ENCODE results near the gene WDR45. TPM values are rescaled to one million over a fixed set of nuclear protein-coding genes. Genes with fewer than 3 reads are reported as not detected.

Gene WDR45
- total RNA-seq, 1 experiment from 2014 or later: 21.4 TPM

- no peak overlapping the region for H3K27ac ChIP-seq
- H3K4me3 ChIP-seq: peak overlapping the region; percentile 46
- no peaks in the 10 kb centered on the region for H3K36me3 ChIP-seq
- H3K9me3 ChIP-seq (replicated peaks): no peaks in the 10 kb centered on the region; the same call in 1 of the 2 replicates
- no peaks in the 10 kb centered on the region for H3K4me1 ChIP-seq (replicated peaks)
- no peaks in the 10 kb centered on the region for H3K27me3 ChIP-seq (replicated peaks)
- DNase-seq (ENCODE audit: low read depth in 1 of 2, low spot score in 2 of 2): peak in 1 of 2 experiments; percentile 62
Measured at GRCh38 chrX:49053223-49054072, 26.2 kb downstream of the WDR45 start.

GRCh38 chrX:49043987-49044281, 35.8 kb downstream of the WDR45 start:
- Histone ChIP-seq H3K27me3 (replicated peaks) (no peaks in the 10 kb centered on the region), H3K4me1 (replicated peaks) (peaks cover 28% of the 10 kb centered on the region), H3K36me3 (peaks cover 19% of the 10 kb centered on the region), H3K4me3 (peak overlapping the region; percentile 24), H3K27ac (peak overlapping the region; percentile 16; the same call in 1 of the 2 replicates), H3K9me3 (replicated peaks) (no peaks in the 10 kb centered on the region)
- no peak for DNase-seq (ENCODE audit: low read depth in 1 of 2, low spot score in 2 of 2)

- Histone ChIP-seq H3K27me3 (replicated peaks) (no peaks in the 10 kb centered on the region), H3K27ac (peak within 1 kb of the TSS; percentile 98), H3K4me1 (replicated peaks) (peaks cover 28% of the 10 kb centered on the region), H3K36me3 (peaks cover 24% of the 10 kb centered on the region), H3K9me3 (replicated peaks) (no peaks in the 10 kb centered on the region), H3K4me3 (peak within 1 kb of the TSS; percentile 90)
- peak; percentile 98 for DNase-seq (ENCODE audit: low read depth in 1 of 2, low spot score in 2 of 2)
Measured at GRCh38 chrX:49043220-49043986, 36.3 kb downstream of the WDR45 start, which contains the start of gene TFE3. Gene TFE3, minus strand, starts transcription at chrX:49043357. Its CDS starts 131 bp downstream, at chrX:49043226.

GRCh38 chrX:49042581-49043219, 37.0 kb downstream of the WDR45 start:
- peaks cover 28% of the 10 kb centered on the region for H3K4me1 ChIP-seq (replicated peaks)
- no peak for DNase-seq (ENCODE audit: low read depth in 1 of 2, low spot score in 2 of 2)
- H3K36me3 ChIP-seq: peaks cover 31% of the 10 kb centered on the region
- peak overlapping the region; percentile 98 for H3K27ac ChIP-seq
- H3K4me3 ChIP-seq: peak overlapping the region; percentile 90
- H3K27me3 ChIP-seq (replicated peaks): no peaks in the 10 kb centered on the region
- no peaks in the 10 kb centered on the region for H3K9me3 ChIP-seq (replicated peaks)

- Histone ChIP-seq H3K27me3 (replicated peaks) (no peaks in the 10 kb centered on the region), H3K27ac (peak overlapping the region; percentile 98), H3K4me1 (replicated peaks) (peaks cover 28% of the 10 kb centered on the region), H3K9me3 (replicated peaks) (no peaks in the 10 kb centered on the region), H3K4me3 (peak overlapping the region; percentile 90), H3K36me3 (peaks cover 38% of the 10 kb centered on the region)
- peak; percentile 70 to 77 for DNase-seq (ENCODE audit: low read depth in 1 of 2, low spot score in 2 of 2)
Measured at GRCh38 chrX:49041744-49042580, 37.7 kb downstream of the WDR45 start.

GRCh38 chrX:49040376-49040955, 39.2 kb downstream of the WDR45 start:
- Histone ChIP-seq H3K4me1 (replicated peaks) (peaks cover 28% of the 10 kb centered on the region), H3K4me3 (peak overlapping the region; percentile 90), H3K9me3 (replicated peaks) (no peaks in the 10 kb centered on the region), H3K27me3 (replicated peaks) (no peaks in the 10 kb centered on the region), H3K27ac (peak overlapping the region; percentile 98), H3K36me3 (peaks cover 51% of the 10 kb centered on the region)
- DNase-seq (ENCODE audit: low read depth in 1 of 2, low spot score in 2 of 2): peak; percentile 55 to 65

GRCh38 chrX:49039598-49040375, 39.9 kb downstream of the WDR45 start:
- peak; percentile 88 to 93 for DNase-seq (ENCODE audit: low read depth in 1 of 2, low spot score in 2 of 2)
- H3K4me1 ChIP-seq (replicated peaks): peaks cover 28% of the 10 kb centered on the region
- no peaks in the 10 kb centered on the region for H3K9me3 ChIP-seq (replicated peaks)
- H3K36me3 ChIP-seq: peaks cover 53% of the 10 kb centered on the region
- H3K4me3 ChIP-seq: peak overlapping the region; percentile 90
- no peaks in the 10 kb centered on the region for H3K27me3 ChIP-seq (replicated peaks)
- H3K27ac ChIP-seq: peak overlapping the region; percentile 98

- Histone ChIP-seq H3K4me3 (no peak overlapping the region), H3K27ac (no peak overlapping the region), H3K9me3 (replicated peaks) (no peaks in the 10 kb centered on the region), H3K27me3 (replicated peaks) (no peaks in the 10 kb centered on the region), H3K4me1 (replicated peaks) (peaks cover 29% of the 10 kb centered on the region), H3K36me3 (peaks cover 69% of the 10 kb centered on the region)
- DNase-seq (ENCODE audit: low read depth in 1 of 2, low spot score in 2 of 2): no peak
Measured at GRCh38 chrX:49037883-49038475, 41.7 kb downstream of the WDR45 start.

- Histone ChIP-seq H3K36me3 (peaks cover 51% of the 10 kb centered on the region), H3K9me3 (replicated peaks) (no peaks in the 10 kb centered on the region), H3K4me3 (no peak overlapping the region), H3K27ac (no peak overlapping the region), H3K27me3 (replicated peaks) (no peaks in the 10 kb centered on the region), H3K4me1 (replicated peaks) (peaks cover 4% of the 10 kb centered on the region; the same call in 1 of the 2 replicates)
- DNase-seq (ENCODE audit: low read depth in 1 of 2, low spot score in 2 of 2): no peak
Measured at GRCh38 chrX:49030283-49030682, 49.4 kb downstream of the WDR45 start.

GRCh38 chrX:49029876-49030275, 49.8 kb downstream of the WDR45 start:
- peaks cover 4% of the 10 kb centered on the region; the same call in 1 of the 2 replicates for H3K4me1 ChIP-seq (replicated peaks)
- no peaks in the 10 kb centered on the region for H3K9me3 ChIP-seq (replicated peaks)
- no peak for DNase-seq (ENCODE audit: low read depth in 1 of 2, low spot score in 2 of 2)
- no peaks in the 10 kb centered on the region for H3K27me3 ChIP-seq (replicated peaks)
- no peak overlapping the region for H3K4me3 ChIP-seq
- H3K27ac ChIP-seq: no peak overlapping the region
- peaks cover 50% of the 10 kb centered on the region for H3K36me3 ChIP-seq
